Rectal smooth muscle tissue (tissue), 1 donor: ENCODE results near the gene RFC4.
A peak's percentile ranks its signal among the peaks of the same experiment; 100 is the strongest.
"Not testable (repeated sequence)": the region's sequence is repeated elsewhere in the genome, so short reads cannot be mapped to it uniquely, and the experiment has no call there.

ENCODE experiments used
- H3K27ac ChIP-seq: one replicate; pipeline ENCODE4 v1.7.0; 2013; ENCODE audit warnings: low read depth, low read length, inconsistent platforms
- H3K27me3 ChIP-seq: one replicate; pipeline ENCODE4 v1.7.0; 2013; ENCODE audit warnings: low read length; ENCODE audit not compliant: control insufficient read depth, insufficient read depth
- H3K36me3 ChIP-seq: one replicate; pipeline ENCODE4 v1.7.0; 2013; ENCODE audit warnings: low read length; ENCODE audit not compliant: control insufficient read depth, insufficient read depth
- H3K4me1 ChIP-seq: one replicate; pipeline ENCODE4 v1.7.0; 2013; ENCODE audit warnings: low read length; ENCODE audit not compliant: control insufficient read depth, insufficient read depth
- H3K4me3 ChIP-seq: one replicate; pipeline ENCODE4 v1.7.0; 2013; ENCODE audit warnings: low read length
- H3K9ac ChIP-seq: one replicate; pipeline ENCODE4 v1.7.0; 2013; ENCODE audit warnings: low read length

Gene RFC4

DNA sequence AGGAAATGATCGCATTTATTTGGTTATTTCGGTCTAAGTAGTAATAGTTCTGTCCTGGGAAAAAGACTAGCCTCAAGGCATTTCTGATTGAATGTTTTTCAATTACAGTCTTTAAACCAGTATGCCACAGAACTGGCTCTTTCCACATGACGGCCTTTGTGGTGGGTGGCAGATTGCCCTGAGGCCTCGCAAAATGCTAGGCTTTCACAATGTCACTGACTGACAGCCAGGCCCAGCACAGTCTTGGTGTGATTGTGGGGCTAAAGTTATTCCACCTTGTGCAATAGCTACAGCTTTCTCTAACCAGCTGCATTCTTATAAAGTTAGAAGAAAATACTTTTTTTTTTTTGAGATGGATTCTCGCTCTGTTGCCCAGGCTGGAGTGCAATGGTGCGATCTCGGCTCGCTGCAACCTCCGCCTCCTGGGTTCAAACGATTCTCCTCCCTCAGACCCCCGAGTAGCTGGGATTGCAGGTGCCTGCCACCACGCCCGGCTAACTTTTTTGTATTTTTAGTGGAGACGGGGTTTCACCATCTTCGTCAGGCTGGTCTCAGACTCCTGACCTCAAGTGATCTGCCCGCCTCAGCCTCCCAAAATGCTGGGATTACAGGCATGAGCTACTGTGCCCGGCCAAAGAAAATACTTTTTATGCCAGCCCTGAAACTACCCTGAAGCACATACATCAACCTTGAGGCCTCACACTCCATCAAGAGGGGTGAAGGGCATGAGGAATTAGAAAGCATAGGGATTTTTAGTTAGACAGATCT is 33.8 kb upstream of the RFC4 start:
- Histone ChIP-seq H3K27ac (no peak overlapping the region), H3K4me3 (no peak overlapping the region), H3K4me1 (no peaks in the 10 kb centered on the region), H3K9ac (no peak overlapping the region), H3K36me3 (no peaks in the 10 kb centered on the region), H3K27me3 (no peaks in the 10 kb centered on the region)

DNA sequence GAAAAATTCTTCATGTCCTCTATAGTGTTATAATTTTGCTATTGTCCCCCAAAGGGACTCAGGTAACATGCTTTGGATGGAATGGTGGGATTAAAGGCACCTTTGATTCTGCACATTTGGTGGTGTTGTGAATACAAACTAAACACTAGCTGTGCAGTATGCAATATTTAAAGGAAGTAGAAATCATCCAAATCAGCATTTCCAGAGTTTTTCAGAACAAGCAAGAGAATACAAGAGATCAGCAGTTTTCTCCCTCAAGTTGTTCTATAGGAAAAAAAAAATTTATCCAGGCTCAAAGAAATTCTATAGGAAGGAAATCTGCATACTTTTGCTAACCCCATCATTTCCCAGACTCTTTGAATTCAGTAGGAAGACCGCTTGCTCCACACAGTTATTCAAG is 26.0 kb upstream of the RFC4 start:
- no peaks in the 10 kb centered on the region for H3K36me3 ChIP-seq

DNA sequence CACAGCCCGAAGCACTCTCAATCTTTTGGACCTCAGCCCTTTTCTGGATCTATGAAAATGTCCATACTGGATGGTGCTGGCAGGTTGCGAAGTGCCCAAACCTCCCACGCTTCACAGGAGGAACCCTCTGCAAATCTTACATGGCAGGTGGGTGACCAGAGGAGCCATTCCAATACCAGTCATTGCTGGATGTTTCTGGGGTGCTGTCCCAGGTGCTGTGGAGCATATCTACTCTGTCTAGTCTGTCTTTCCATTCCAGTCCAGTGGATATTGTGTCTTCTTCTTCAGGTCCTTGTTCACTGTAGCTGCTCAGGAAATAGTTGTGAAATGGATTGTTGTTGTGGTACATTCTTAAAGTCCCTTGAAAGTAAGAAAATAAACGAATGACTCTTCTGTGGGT is 25.5 kb upstream of the RFC4 start:
- Histone ChIP-seq H3K4me3 (no peak overlapping the region), H3K9ac (no peak overlapping the region), H3K27ac (no peak overlapping the region), H3K4me1 (no peaks in the 10 kb centered on the region), H3K36me3 (no peaks in the 10 kb centered on the region), H3K27me3 (peaks cover 13% of the 10 kb centered on the region)

More for the DNA sequence above, 26.0 kb upstream of the RFC4 start:
- H3K4me1 ChIP-seq = no peaks in the 10 kb centered on the region
- H3K27ac ChIP-seq = no peak overlapping the region
- H3K27me3 ChIP-seq = peaks cover 13% of the 10 kb centered on the region
- no peak overlapping the region for H3K9ac ChIP-seq
- no peak overlapping the region for H3K4me3 ChIP-seq

DNA sequence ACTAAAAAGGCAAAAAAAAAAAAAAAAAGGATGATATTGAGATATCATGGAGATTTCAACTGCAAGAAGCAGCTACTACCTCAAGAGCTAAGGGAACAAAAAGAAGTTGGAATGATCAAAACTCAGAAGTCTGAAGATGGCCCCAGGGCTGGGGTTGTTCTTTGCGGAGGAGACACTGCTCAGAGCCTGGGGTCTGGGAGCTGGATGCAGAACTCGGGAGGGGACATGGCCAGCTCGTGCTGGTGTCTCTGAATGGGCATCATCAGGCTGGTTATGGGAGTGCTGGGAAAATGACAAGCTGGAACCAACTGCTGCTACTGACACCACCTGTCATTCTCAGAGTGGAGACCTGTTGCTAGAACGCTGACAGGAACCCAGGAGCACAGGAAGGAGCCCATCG is 22.1 kb upstream of the RFC4 start:
- H3K27ac ChIP-seq = no peak overlapping the region
- H3K36me3 ChIP-seq = no peaks in the 10 kb centered on the region
- H3K4me1 ChIP-seq = no peaks in the 10 kb centered on the region
- H3K27me3 ChIP-seq = peaks cover 29% of the 10 kb centered on the region
- no peak overlapping the region for H3K9ac ChIP-seq
- no peak overlapping the region for H3K4me3 ChIP-seq

DNA sequence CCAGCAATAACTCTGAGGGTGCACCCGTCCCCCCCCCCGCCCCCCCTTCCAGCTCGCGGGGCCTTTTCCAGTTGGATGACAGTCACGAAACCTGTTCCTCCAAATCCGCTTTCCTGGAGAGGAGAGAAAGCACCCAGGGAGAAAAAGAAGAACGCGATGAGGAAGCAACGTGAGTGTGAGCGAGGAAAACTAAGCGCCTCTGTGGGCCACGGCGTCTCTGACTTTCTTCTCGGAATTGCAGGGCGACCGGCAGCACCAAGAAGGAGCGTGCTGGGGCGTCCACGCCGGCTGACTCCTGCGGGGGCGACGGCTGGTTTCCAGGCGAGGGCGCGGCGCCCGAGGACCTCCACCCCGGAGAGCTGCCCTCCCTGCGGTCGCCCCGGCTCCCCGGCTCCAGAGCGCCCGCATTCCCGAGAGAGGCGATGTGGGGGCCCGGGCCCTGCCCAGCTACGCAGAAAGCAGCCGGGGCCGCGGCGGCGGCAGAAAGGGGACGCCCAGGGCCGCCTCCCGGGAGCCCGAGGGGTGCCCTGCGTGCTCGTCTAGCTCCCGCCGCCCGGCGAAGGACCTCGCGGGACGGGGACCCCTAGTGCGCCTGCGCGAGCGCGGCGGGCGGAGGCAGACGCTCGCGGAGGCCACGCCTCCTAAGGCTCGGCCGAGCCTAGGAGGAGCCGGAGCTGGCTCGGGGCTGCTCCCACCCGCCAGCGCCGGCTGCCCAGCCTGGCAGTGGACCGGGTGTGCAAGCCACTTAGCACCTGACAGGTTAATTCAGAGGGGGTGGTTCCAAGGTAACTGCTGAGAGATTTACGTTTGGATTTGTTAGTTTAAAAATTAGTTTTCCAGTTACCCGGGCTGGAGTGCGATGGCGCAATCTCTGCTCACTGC is 20.9 kb upstream of the RFC4 start:
- Histone ChIP-seq H3K4me3 (peak overlapping the region; percentile 72), H3K4me1 (no peaks in the 10 kb centered on the region), H3K36me3 (no peaks in the 10 kb centered on the region), H3K27ac (no peak overlapping the region), H3K9ac (no peak overlapping the region), H3K27me3 (peaks cover 29% of the 10 kb centered on the region)

DNA sequence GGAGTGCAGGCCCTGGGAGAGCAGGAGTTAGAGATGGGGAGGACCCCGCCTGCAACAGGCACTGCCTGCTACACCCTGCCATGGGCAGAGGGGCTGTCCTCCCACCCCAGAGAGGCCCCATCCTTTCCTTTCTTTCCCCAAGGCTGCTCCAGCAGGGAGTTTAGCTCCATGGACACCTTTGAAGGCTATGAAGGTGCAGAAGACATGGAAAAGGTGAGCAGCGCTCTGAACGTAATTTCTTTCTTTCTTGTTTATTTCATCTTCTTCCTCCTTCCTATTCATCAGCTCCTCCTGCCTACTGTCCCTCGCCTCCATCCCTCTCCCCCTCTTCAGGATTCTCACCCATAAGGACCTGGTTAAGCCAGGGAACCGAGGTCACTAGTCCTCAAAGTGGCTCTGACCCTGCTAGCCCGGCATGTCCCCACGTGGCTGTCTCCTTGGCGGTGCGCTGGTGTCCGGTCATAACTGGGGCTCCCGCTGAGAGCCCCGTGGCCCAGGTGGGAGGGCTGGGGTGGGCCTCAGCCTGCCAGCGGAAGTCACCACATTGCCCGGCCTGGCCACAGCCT is 20.2 kb upstream of the RFC4 start:
- H3K27ac ChIP-seq = no peak overlapping the region
- H3K4me1 ChIP-seq = no peaks in the 10 kb centered on the region
- peak overlapping the region; percentile 11 for H3K4me3 ChIP-seq
- H3K36me3 ChIP-seq = no peaks in the 10 kb centered on the region
- no peak overlapping the region for H3K9ac ChIP-seq
- peaks cover 29% of the 10 kb centered on the region for H3K27me3 ChIP-seq

DNA sequence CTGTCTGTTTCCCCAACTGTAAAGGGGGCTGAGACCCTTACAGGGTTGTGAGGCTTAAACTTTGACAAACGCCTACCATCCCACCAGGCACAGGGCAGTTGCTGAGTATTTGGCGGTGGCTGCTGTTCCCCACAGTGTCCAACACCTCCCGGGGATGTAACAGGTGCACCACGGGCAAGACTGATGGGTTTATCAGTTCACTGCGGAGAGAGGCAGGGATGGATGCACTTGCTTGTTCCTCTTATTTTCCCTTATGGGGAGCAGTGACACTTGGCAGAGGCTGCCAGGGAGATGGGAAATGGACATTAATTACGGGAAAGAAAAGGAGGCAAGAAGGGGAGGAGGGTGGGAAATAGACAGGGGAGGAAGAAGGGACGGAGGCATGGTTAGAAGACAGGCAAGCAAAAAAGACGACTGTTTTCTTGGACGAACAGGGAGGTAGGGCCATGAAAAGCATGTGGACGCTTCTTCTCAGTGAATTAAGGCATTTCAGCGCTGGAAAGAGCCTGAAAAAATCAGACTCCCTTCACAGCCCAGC is 19.7 kb upstream of the RFC4 start:
- Histone ChIP-seq H3K27ac (no peak overlapping the region), H3K36me3 (no peaks in the 10 kb centered on the region), H3K9ac (no peak overlapping the region), H3K4me3 (peak overlapping the region; percentile 3), H3K27me3 (peaks cover 29% of the 10 kb centered on the region), H3K4me1 (no peaks in the 10 kb centered on the region)

DNA sequence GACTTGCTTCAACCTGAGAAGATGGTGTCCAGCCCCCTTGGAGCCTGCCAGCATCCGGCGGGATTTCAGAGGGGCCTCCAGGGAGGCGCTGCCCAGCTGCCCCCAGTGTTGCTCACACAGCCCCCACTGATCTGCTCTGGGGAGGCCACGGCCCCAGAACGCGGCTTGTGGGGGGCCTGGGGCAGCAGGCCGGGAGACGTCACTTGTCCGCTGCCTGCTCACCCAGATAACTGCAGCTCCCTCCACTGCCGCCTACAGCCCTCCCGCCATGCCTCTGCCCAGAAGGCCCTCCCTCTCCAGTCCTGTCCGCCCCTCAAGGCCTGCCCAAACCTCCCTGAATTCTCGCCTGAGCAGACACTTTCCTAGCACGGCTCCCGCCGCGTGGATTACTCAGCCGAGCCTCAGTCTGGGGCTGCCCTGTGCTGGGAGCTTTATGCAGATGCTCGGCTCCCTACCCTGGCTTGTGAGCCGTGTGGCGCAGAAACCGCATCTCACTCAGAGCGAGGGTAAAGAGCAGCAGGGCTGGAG is 19.1 kb upstream of the RFC4 start:
- peak overlapping the region; percentile 3 for H3K4me3 ChIP-seq
- H3K36me3 ChIP-seq = no peaks in the 10 kb centered on the region
- no peak overlapping the region for H3K9ac ChIP-seq
- no peak overlapping the region for H3K27ac ChIP-seq
- peaks cover 28% of the 10 kb centered on the region for H3K27me3 ChIP-seq
- H3K4me1 ChIP-seq = no peaks in the 10 kb centered on the region

DNA sequence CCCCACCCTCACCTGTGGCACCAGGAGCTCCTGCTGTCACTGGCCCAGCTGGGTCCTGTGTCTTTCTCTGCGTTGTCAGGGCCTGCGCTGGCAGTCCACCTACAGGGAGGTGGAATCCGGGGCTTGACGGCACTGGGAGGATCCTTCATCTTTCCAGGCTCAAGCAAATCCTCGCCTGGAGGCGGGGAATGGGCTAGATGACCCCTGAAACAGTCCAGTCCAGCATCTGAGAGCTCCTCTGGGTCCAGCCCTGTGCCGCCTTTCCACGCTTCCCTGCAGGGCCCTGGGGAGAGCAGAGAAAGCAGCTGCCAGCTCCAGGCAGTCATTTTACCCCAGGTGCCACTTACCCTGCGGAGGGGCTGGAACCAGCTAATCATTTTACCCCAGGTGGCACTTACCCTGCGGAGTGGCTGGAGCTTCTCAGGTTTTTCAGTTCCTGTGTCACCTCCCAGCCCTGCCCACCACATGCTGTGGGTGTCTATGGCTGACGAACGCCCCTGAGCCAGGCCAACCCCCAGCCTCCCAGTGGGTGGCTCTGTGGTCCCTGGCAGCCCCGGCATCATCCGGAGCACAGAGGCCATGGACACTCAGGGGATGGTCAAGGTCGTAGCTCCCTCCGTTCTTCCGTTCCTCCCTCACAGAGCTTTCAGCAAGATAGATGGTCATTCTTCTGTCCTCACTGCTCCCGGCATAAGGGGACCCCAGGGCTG is 18.3 kb upstream of the RFC4 start:
- Histone ChIP-seq H3K27ac (no peak overlapping the region), H3K27me3 (peaks cover 20% of the 10 kb centered on the region), H3K4me3 (no peak overlapping the region), H3K36me3 (no peaks in the 10 kb centered on the region), H3K9ac (no peak overlapping the region), H3K4me1 (no peaks in the 10 kb centered on the region)

DNA sequence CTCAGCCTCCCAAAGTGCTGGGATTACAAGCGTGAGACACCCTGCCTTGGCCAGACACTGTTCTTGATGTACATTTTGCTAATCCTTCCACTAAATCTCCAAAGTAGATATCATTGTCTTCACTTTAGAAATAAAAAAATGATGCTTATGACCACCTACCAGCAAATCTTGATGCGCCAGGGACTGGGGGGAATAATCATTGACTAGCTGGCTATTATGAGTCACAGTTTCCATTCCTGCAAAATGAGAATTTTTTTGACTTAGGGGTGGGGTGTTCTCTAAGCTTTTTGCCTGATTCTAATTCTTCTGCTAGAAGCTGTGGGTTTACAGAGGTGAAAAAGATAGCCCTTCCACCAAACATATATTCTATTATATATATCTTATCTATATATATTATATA is 17.1 kb upstream of the RFC4 start:
- H3K27me3 ChIP-seq = peaks cover 19% of the 10 kb centered on the region
- no peaks in the 10 kb centered on the region for H3K4me1 ChIP-seq
- H3K27ac ChIP-seq = no peak overlapping the region

DNA sequence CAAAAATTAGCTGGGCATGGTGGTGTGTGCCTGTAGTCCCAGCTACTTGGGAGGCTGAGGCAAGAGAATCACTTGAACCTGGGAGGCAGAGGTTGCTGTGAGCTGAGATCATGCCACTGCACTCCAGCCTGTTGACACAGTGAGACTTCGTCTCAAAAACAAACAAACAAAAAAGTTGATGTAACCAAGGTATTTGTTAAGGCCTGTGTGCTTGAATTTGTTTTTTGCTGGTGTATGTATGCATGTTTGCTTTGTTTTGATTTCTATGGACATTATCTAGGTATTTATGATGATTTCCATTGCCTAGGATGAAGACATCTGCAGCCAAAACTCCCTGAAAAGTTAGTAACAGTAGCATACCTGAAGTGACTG is 16.1 kb upstream of the RFC4 start:
- not testable (repeated sequence) for H3K36me3 ChIP-seq, H3K9ac ChIP-seq, H3K4me1 ChIP-seq, H3K4me3 ChIP-seq, H3K27ac ChIP-seq
- H3K27me3 ChIP-seq = peaks cover 17% of the 10 kb centered on the region

More for the DNA sequence above, 17.1 kb upstream of the RFC4 start:
- H3K9ac ChIP-seq = no peak overlapping the region
- no peak overlapping the region for H3K4me3 ChIP-seq
- no peaks in the 10 kb centered on the region for H3K36me3 ChIP-seq
